Glomerular endothelial cell (primary cell): ENCODE results near the gene FAM124A. TPM values are rescaled to one million over a fixed set of nuclear protein-coding genes. Genes with fewer than 3 reads are reported as not detected.

Experiments used
- DNase-seq: peaks from one replicate; pipeline ENCODE4 v3.0.0-alpha.2; 2011; ENCODE audit warnings: low read depth, low spot score; ENCODE audit errors: extremely low read depth
- total RNA-seq: library from RNA; depleted of rRNA; stranded (reverse); fragments of >200 nt; gene quantifications from 2 replicates; pipeline ENCODE4 v1.2.3, GENCODE V29; 2015

FAM124A gene
- total RNA-seq, 1 donor from 2014 or later, result 10.1 TPM

DNA sequence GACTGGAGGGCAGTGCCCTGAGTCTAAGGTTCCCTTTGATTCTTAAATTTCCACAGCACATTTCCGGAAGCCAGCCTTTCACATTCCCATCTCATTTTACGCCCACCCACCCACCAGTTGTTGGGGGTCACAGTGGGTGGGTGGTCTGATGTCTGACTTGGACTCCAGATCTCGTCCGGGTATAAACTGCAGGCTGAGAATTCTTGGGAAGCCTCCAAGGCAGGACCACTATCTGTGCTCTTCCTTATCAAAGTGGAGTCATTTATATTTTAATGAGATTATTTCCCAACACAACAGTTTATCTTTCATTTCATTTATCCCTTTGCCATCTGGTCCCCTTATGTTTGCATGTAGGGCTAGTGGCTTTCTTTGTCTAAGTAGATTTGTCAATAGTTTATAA lies 3.6 kb upstream of the FAM124A start:
- DNase-seq, result no peak

DNA sequence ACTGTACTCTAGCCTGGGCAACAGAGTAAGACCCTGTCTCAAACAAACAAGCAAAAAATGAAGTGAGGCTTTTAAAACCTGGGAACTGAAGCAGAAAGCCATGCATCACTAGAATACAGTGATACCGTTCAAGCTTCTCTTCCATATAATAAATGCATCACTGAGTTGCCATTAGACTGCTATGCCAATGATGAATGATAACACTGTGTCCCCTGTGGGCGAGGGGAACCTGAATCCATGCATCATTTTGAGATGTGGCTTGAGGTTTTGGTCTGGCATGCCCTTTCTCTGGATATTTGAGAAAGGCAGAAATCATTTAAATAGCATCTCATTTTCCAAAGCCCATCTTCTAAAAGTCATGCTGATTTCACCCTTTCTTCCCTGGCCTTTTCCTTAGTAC lies 1.5 kb upstream of the FAM124A start:
- DNase-seq, result no peak

DNA sequence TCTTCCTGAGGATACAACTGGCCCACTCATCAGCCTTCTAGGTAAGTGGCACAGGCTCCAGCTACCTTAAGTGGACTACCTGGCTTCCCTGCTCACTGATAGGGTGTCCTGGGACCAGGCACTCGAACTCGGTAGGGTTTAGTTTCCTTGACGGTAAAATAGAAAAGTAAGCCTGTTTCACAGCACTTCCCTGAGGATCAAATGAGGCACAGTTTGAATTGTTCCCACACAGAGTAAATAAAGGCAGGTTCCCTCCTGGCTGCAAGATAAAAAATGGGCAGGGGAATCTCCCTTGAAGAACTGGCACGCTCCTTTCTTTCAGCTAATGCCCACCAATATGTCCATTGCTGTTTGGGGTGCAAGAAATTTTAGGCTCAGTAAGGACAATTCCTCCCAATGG lies 1.1 kb upstream of the FAM124A start:
- no peak for DNase-seq

DNA sequence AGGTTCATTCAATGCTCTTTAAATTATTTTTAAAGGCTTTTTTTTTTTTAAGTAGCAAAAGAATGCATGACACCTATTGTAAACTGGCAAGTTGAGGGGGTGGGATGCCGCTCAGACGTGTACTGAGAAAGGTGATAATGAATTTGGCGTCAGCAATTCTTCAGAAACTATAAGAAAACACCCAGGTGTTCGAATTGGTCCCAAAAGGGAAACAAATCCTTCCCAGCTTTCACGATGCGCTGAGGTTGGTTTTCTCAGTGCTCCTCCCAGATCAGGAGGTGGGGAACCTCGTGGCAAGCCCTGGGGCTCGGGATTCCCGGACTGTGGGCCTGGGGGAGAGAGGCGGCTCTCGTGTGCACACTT lies 543 bp upstream of the FAM124A start:
- no peak for DNase-seq

DNA sequence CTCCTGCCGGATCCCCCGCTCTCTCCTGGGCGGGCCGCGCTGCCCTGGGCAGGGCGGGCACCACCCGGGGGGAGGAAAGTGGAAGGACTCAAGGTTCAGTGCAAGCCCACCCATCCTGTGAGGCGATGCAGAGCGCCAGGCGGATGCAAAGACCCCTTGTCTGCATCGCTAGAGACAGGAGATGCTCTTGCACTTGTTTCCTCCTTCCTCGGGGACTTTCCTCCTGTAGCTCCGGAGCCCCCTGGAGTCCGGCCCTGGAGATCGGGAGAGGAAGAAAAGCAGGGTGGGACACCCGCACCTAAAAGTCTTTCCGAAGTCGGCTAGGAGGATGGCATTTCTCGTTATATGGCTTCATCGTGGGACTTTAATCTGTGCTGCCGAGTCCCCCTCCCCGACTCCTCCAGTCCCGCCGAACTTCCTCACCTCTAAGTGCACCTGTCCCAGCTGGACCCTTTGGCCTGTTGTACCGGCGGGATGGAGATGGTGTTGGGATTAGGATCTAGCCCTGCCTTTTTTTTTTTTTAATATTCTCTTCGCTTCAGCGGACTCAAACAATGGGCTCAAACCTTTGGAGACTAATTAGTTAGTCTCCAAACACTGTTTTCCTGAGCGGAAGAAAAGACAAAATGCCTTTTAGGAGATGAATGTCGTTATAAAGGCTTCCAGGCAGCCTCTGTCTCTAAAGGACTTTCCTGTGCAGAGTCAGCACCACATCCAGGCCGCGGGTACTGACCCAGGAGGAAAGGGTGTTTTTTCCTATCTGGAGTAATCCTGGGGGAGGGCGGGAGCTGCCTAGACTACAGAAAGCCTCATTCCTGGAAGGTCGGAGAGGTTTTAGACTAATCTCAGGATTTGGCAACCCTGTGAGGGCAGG lies 725 bp downstream of the FAM124A start:
- DNase-seq, result no peak

DNA sequence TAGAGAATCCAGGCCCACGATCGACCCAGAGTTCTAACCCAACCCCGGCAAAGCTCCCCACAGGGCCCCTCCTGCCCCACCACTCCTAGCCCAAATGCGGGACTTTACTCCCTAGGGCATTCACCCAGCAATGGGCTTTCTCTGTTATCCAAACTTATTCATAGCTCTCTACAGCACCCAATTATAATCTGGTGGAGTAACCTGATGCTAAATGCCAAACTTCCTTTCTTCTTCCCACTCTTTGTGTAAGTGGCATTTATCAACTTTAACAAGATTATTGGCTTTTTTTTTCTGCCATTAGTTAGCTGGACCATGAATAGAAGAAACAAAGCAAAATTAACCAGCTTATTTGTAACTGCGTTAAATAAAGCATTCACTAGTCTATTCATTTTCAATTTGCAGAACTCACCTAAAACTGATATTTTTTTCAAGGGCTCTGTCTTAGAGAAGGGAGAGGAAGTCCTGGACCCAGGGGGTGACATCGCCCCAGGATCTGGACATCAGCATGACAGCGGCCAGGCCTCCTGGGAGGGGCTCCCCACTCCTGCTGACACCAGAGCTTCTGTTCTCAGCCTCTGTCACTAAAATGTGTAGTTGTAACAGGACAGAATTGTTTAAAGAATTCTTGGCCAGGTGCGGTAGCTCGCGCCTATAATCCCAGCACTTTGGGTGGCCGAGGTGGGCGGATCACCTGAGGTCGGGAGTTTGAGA lies 1.5 kb downstream of the FAM124A start:
- DNase-seq, result no peak

DNA sequence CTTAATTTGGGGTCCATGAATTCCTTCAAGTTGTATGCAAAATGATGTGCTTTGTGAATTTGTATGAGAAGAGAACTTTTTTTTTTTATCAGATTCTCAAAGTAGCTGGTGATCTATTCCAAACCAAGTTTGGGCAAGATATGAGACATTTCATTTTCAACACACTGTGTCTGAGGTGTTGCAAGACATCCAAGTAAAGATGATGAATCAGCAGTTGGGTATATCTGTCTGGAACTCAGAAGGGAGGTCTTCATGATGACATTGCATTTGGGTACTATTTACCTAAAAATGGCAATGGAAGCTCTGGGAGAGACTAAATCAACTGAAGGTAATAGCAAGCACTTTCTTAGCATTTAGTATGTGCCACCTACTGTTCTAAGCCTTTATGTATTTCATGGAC lies 2.8 kb downstream of the FAM124A start:
- no peak for DNase-seq

DNA sequence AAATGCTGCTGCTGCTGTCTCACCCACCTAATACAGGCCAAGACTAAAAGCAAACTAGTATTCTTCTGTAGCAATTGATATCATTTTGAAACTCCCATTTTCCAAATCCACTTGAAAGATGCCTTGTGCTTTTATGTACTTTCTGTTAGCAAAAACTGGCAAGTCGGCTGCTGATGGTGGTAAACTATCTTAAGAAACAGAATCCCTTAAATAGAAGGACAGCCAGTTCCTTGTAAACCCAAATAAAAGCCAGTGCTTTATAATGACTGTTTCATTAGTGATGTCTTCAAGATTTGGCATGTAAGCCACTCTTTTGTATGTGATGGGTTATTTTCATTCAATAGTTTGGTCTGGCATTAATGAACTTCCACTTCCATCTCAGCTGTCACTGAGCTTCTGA lies 5.2 kb downstream of the FAM124A start:
- no peak for DNase-seq

DNA sequence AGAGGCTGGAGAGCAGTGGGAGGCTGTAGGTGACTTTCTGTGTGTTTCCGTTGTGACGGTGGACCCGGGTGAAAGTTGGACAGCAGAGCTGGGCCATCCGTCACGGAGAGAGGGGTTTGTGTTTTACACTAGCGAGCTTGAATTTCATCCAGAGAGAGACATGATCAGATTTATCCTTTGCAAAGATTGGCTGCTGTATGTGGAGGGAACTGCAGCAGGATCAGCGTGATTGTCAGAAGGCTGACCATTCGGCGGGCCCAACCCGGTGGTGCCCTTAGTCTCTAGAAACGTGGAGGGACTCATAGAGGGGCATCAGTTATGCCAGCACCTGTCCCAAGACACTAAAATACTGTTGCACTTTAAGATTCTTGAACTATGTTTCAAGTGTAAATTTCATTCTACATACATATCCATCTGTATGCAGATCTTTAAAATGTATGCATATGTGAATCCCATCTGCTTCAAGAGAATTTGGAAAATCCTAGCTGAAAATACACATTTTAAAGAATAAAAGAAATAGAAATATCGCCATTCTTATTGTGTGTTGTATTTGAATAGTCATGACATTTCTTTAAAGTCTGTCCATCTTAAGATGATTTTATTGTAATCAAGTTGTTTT lies 7.0 kb downstream of the FAM124A start:
- no peak for DNase-seq

DNA sequence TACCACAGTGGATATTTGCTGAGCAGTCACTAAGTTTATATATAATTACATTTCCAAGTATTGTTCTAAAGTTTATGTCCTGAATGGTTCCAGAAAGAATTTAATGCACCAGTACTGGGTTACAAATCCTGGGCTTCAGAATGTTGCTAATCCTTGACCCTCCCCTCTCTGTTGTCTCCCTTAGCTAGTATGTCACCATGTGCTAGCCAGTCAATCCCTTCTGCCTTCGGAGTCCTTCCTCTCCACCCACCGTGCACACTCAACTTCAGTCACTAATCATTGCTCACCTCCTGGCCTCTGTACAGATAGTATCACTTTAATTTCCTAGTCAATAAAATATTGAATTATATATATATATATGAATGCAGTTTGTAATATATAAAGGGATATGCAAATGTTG lies 7.5 kb downstream of the FAM124A start:
- DNase-seq, result no peak

DNA sequence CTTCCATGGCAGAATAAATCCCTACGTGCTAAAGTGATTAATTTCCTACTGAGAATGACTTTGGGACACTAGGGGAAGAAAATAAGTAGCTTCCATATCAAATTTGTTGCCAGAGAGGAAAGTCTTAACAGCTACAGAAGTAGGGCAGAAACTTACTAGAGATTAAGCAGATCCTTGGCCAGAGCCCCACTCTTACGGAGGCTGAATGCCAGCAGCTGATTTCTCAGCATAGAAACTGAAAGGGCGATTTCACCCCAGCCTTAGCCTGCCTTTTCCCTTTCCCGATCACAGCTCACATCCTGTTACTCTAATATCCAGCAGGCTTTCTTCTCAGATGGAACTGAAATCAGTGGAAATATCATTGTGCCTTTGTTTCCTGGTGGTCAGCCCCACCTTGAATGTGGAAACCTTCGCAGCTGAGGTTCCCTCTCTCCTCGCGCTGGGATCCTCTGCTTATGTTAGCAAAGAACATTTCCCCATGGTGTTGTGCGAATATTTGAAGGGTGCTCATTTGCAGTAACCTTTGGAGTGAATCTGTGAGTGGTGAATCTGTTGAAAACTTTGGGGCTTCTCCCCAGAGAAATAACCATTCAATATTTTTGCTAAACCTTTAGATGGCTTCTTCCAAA lies 8.4 kb downstream of the FAM124A start:
- peak; percentile 55 for DNase-seq

DNA sequence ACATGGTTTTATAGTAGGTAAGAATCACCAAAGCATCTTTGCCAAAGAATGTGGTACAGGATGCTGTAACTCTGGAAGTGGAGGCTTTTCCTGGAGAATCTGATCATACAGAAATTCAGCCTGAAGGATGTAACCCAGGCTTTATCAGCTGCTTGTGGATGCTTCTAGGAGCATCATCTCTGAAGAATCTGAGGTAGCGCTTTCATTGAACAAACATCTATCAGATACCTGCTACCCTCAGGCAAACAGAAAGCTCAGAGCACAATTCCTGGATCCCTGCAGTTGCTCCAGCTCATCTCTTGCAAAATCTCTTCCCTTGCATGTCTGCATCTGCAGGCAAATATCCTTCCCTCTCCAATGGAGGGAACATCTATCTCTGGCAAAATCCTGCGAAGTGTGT lies 9.3 kb downstream of the FAM124A start:
- no peak for DNase-seq

DNA sequence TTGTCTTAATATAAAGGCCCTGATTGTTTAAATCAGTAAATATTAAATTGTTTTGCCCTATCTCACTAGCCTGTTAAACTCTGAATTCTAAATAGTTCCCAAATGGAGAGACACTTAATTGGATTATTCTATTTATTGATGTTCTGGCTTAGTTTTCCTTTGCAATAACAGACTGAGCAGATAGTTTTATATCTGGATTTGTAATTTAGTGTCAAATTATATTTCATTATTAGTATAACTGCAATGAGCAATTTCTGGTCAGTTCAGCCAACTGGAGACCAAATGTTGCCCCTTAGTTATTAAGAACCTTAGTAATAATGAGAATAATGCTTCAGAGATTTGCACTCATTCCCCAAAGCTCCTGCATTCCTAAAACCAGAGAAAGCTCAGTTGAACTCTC lies 10.1 kb downstream of the FAM124A start:
- DNase-seq, result no peak

DNA sequence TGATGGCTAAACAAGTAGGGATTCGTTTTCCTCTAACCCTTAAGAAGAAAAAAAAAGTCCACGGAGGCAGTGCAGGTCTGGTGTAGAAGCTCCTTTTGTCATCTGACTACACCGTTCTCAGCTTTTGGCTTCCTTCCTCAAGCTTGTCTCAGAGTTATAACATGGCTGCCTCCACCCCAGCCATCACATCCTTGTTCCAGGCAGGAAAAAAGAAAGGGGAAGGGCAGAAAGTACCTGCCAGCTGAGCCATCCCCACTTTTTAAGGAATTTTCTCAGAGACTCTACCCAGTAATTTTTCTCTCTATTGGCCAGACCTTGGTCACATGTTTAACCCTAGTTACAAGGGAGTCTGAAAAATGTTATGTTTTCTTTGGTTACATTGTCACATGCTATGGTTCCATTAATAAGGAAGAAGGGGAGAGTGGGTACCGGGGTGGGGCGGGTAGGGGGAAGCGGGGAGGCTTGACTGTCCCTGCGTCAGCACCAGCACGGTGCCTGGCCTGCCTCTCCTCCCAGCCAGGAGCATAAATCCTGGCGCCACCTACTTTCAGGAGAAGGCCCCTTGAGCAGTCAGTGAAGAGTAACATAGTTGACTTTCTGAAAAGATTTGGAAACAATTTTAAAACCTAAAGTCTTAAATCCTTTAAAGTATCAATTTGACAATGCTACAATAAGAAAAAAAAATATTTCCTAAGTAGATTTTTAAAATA lies 11.1 kb downstream of the FAM124A start:
- DNase-seq, result no peak

DNA sequence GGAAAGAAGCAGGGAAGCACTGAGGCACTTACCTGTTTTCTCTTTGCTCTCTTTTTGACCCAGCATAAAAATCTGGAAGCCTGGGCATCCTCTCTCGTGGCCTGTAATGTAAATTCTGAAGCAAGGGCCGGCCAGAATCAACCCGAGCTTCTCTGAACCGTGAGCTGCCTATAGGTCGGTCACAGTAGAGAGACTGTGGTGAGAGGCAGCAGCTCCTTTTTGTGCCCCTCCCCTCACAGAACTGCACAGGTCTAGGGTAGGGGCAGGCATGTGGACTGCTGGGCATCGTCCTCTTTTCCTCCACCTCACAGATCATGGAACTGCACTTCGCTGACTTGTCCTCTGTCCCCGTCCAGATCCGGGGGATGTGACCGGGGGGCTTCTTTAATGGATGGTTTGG lies 12.5 kb downstream of the FAM124A start:
- DNase-seq, result no peak

DNA sequence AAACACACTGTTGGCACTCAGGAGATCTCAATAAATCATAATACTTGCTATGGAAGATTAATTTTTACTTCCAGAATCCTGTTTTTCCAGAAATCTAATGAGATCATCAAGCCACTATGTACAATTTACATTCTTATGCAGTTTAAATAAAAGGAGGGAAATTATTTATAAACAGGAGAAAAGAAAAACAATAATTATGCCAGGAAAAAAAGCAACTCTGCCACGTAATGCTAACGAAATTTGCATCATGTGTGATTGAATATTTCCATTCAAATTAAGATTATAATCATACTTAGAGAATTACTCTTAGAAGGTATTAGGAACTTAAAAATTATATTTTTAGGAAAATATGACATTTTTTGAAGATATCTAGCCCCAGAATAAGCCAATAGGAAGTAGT lies 13.0 kb downstream of the FAM124A start:
- no peak for DNase-seq

DNA sequence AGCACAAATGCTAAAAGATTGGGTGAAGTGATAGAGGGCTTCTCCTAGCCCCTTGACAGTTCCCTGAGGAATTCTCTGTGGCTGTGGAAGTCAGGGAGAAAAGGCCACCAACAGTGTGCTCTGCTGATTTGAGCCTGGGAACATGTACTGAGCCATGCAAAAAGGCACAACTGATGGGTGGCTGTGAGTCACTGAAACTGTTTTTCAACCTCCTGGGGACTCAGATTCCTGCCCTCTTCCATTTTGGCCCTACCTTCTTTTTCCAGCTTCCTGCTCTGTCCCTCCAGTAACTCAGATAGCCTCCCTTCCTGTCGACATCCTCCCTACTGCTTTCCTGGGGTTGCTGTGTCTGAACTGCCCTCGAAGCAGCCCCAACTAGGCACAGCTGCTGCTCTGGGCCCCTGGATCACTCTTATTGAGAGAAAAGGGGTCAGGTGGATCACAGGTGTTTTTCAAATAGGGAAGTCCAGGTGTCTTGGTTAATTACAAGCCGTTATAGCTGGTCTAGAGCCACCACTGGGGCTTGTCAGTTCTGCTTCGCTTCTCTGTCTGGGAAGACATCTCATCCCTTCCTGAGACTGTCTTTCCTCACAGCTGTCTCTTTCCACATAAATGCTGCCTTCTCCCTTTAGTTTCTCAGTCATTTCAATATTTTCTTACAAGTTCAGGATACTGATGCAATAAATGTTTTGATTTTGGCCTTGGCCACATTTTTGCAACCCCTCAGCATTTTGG lies 13.7 kb downstream of the FAM124A start:
- DNase-seq, result no peak

DNA sequence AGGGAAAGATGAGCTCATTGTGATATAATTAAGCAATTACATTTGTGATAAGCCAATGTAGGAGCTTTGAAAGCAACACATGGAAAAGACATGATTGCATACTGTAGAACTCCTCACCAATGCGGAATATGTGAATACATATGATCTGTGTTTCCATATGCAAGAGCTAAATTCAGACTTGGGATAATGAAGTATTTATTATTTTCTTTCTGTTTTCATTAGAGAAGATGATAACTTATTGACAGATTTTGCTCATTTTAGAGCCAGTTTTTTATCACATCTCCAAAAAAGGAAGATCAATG lies 14.2 kb downstream of the FAM124A start:
- DNase-seq, result no peak

DNA sequence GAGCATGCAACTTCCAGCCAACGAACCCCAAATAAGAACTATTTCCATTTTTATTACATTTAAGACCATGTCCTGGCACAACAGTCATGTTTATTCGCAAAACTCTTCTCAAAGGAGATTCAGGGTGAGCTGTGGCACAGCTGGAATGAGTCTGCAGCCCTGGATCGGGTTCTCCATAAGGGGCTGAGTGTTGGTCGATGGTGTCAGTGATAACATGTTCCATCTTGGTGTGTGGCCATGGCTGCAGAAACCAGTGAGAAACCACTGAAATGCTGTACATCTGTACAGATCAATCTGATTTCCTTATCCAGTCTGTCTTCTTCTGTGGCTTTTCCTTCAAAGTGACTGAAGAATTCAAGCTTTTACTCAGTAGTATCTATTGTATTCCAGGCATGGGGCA lies 15.2 kb downstream of the FAM124A start:
- DNase-seq, result no peak

DNA sequence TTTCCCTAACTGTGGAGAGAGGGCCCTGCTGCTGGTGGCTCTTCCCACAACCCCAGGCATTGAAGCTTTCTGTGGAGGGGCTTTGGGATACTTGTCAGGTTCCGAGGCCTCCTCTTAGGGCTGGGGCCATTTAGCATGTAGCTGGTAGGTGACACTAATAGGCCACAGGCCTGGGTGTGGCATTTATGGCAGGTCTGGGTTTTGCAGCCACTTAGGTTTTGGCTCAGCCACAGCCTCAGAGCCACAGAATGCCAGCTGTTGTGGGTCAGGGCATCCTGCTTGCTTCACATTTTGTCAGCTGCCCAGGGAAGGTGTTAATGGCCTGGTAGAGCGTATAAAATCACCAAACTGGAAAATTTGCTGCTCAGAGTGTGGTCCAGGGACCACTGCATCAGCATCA lies 15.7 kb downstream of the FAM124A start:
- DNase-seq, result no peak
